Activated CD8-positive, alpha-beta memory T cell treated with anti-CD3 and anti-CD28 coated beads, Interleukin-2, amount 10 ng/mL, durations not matched to agents 7 days and 5 days (primary cell): ENCODE measurements around the gene PUS7L. TPM values are rescaled to one million over a fixed set of nuclear protein-coding genes. Genes with fewer than 3 reads are reported as not detected.
"Not testable (repeated sequence)": the region's sequence is repeated elsewhere in the genome, so short reads cannot be mapped to it uniquely, and the experiment has no call there.

Experiments
- ATAC-seq: fragments of 150-1000 bp; cut with Tn5 transposase; one replicate; pipeline ENCODE4 v1.10.0; 2021; ENCODE audit warnings: moderate library complexity
- CTCF ChIA-PET: fragments of 350-600 bp; sonication (Branson Sonifier 250); formaldehyde crosslinking; loops from one replicate; lab custom pipeline; 2021; ENCODE audit warnings: antibody characterized with exemption; lab: Charles Lee
- DNase-seq: peaks from one replicate; pipeline ENCODE4 v3.0.0-alpha.2; 2020
- H3K27ac Mint-ChIP-seq: one replicate; pipeline ENCODE4 v1.8.0; 2021; ENCODE audit warnings: mild to moderate bottlenecking, mixed read lengths
- H3K27me3 Mint-ChIP-seq: one replicate; pipeline ENCODE4 v1.8.0; 2021; ENCODE audit warnings: mixed read lengths
- H3K36me3 Mint-ChIP-seq: one replicate; pipeline ENCODE4 v1.8.0; 2021; ENCODE audit warnings: mild to moderate bottlenecking, mixed read lengths
- H3K4me1 Mint-ChIP-seq: one replicate; pipeline ENCODE4 v1.8.0; 2021; ENCODE audit warnings: mixed read lengths
- H3K4me3 Mint-ChIP-seq: one replicate; pipeline ENCODE4 v1.8.0; 2021; ENCODE audit warnings: mild to moderate bottlenecking, moderate library complexity, mixed read lengths
- H3K9me3 Mint-ChIP-seq: one replicate; pipeline ENCODE4 v1.8.0; 2022; ENCODE audit warnings: low read depth, mixed read lengths
- total RNA-seq, 2 experiments: library from RNA; stranded (reverse); gene quantifications; one replicate each; pipeline ENCODE4 v1.2.3, GENCODE V29; 2021

Gene PUS7L
- total RNA-seq, 2 experiments from 2014 or later, result 16.0 to 23.5 TPM

DNA sequence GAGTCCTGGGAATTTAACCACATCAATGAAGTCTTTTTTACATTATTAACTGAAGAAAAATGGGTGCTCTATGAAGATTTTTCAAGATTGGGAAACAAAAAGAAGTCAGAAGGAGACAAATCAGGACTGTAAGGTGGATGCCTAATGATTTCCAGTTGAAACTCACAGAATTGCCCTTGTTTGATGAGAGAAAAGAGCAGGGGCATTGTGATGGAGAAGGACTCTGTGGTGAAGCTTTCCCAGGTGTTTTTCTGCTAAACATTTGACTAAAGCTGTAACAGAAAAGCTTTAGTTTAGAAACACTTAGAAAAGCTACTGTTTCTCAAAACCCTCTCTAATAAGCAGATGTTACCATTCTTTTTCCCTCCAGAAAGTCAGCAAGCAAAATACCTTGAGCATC lies 5.9 kb upstream of the PUS7L start:
- DNase-seq (no peak), ATAC-seq (no peak)
- CTCF ChIA-PET, result interaction anchor here (1.4 kb wide), 1 partner anchor 118 kb away, joined by 3 read pairs; no protein-coding TSS in a partner anchor
- no peak overlapping the region for H3K27ac Mint-ChIP-seq
- peaks cover 32% of the 10 kb centered on the region for H3K4me1 Mint-ChIP-seq
- H3K36me3 Mint-ChIP-seq, result peaks cover 42% of the 10 kb centered on the region
- no peaks in the 10 kb centered on the region for H3K9me3 Mint-ChIP-seq
- H3K4me3 Mint-ChIP-seq, result no peak overlapping the region
- no peaks in the 10 kb centered on the region for H3K27me3 Mint-ChIP-seq

DNA sequence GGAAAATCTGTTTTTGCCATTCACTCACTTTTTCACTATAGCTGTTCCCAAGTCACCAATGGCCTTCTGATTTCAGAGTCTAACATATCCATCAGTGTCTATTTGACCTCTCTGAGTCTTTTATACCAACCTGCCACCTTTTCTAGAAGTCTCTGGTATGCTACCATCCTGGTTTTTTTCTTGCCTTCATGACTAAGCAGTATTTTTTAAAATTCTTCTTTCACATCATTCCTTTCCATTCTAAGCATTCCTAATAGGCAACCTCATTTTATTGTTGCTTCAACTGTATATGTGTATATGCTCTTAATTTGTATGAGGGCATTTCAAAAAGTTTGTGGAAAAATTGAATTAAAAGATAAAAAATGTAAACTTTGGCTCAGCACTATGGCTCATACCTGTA lies 5.2 kb upstream of the PUS7L start:
- Mint-ChIP-seq H3K4me3 (no peak overlapping the region), H3K27me3 (no peaks in the 10 kb centered on the region), H3K36me3 (peaks cover 39% of the 10 kb centered on the region), H3K27ac (no peak overlapping the region), H3K4me1 (peaks cover 33% of the 10 kb centered on the region), H3K9me3 (no peaks in the 10 kb centered on the region)
- DNase-seq (no peak), ATAC-seq (no peak)
- CTCF ChIA-PET, result interaction anchor here (1.3 to 1.5 kb wide), 3 partner anchors 8 to 119 kb away, joined by 3 read pairs; no protein-coding TSS in a partner anchor

DNA sequence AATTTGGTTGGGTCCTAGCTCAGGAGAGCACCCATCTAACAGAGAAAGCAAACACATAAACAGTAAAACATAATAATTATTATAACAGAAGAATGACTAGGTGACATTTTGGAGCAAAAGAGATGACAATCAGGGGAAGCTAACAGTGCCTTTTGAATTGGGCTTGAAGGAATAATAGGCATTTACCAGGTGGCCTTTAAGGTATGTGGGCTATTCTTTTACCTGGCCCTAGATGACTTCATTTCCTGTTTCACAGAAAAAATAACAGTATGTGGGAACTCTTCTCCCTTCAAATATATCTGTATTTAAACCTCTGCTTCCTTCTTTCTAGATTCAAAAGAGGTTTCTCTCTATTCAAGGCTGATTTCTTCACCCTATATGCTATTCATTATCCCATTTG lies 4.0 kb upstream of the PUS7L start:
- no peak overlapping the region for H3K4me3 Mint-ChIP-seq

GRCh38 chr12:43761500-43761899 lies 2.9 kb upstream of the PUS7L start:
- H3K9me3 Mint-ChIP-seq, result no peaks in the 10 kb centered on the region
- H3K27ac Mint-ChIP-seq, result peak overlapping the region; percentile 65
- H3K4me1 Mint-ChIP-seq, result peaks cover 48% of the 10 kb centered on the region
- no peaks in the 10 kb centered on the region for H3K27me3 Mint-ChIP-seq
- CTCF ChIA-PET, result interaction anchor here (0.8 kb wide), 1 partner anchor 121 kb away, joined by 3 read pairs; no protein-coding TSS in a partner anchor
- ATAC-seq (no peak), DNase-seq (no peak)
- H3K4me3 Mint-ChIP-seq, result peak overlapping the region; percentile 57
- peaks cover 31% of the 10 kb centered on the region for H3K36me3 Mint-ChIP-seq

More for the DNA sequence above, 4.0 kb upstream of the PUS7L start:
- CTCF ChIA-PET, result interaction anchor here (0.6 to 1.5 kb wide), 4 partner anchors 9 to 117 kb away, joined by 3 to 4 read pairs (median 3); partner anchors contain the start of gene TWF1
- ATAC-seq (no peak), DNase-seq (no peak)
- Mint-ChIP-seq H3K27me3 (no peaks in the 10 kb centered on the region), H3K9me3 (no peaks in the 10 kb centered on the region), H3K4me1 (peaks cover 41% of the 10 kb centered on the region), H3K27ac (peak overlapping the region; percentile 11), H3K36me3 (peaks cover 30% of the 10 kb centered on the region)

DNA sequence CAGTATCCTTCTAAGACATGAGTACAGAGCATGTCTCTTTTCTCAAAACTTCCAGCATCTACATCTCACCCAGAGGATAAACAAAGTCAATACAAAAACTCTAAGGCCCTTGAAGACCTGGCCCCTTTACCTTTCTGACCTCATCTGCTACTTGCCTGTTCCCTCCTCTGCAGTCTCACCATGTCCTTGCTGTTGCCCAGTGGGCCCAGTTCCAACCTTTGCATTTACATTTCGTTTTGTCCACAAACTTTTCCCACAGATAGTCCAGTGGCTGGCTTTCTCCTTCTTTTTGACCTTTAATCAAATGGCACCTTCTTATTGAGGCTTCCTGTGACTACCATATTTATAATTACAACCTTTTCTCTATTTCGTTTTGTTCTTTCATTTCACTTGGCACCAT lies 1.8 kb upstream of the PUS7L start:
- H3K36me3 Mint-ChIP-seq, result peaks cover 37% of the 10 kb centered on the region
- H3K27ac Mint-ChIP-seq, result peak overlapping the region; percentile 99
- H3K4me1 Mint-ChIP-seq, result peaks cover 55% of the 10 kb centered on the region
- peak overlapping the region; percentile 80 for H3K4me3 Mint-ChIP-seq
- no peak for ATAC-seq
- H3K9me3 Mint-ChIP-seq, result no peaks in the 10 kb centered on the region
- no peaks in the 10 kb centered on the region for H3K27me3 Mint-ChIP-seq
- no peak for DNase-seq
- CTCF ChIA-PET, result interaction anchor here (2.0 kb wide), 1 partner anchor 122 kb away, joined by 7 read pairs; no protein-coding TSS in a partner anchor

DNA sequence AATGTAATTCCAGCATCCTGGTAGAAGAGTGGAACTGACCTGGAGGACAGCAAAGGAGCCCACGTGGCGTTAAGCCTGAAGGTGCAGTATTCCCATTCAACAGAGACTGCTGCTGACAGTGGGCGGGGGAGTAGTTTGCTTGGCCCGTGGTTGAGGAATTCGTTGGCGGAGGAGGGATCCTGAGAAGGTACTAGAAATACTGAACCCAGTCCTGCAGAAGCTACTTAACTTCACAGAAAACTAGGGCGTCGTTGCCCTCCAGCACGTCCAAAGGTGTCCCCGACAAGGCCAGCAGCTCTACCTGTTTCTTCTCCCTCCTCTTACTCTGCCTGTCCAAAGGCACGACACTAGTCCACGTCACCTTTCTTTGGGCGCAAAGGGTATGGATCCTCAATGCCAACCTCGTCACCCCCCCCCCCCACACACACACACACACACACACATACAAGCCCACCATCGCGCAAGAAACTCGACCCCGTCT lies 303 bp downstream of the PUS7L start:
- Mint-ChIP-seq H3K4me3 (peak overlapping the region; percentile 80), H3K9me3 (no peaks in the 10 kb centered on the region), H3K27ac (peak overlapping the region; percentile 99), H3K36me3 (peaks cover 38% of the 10 kb centered on the region), H3K27me3 (no peaks in the 10 kb centered on the region), H3K4me1 (peaks cover 58% of the 10 kb centered on the region)
- DNase-seq (no peak), ATAC-seq (peak; percentile 8)
- CTCF ChIA-PET, result interaction anchor here (1.1 to 1.7 kb wide), 3 partner anchors 14 to 1433 kb away, joined by 3 to 9 read pairs (median 7); partner anchors contain the start of gene TWF1

DNA sequence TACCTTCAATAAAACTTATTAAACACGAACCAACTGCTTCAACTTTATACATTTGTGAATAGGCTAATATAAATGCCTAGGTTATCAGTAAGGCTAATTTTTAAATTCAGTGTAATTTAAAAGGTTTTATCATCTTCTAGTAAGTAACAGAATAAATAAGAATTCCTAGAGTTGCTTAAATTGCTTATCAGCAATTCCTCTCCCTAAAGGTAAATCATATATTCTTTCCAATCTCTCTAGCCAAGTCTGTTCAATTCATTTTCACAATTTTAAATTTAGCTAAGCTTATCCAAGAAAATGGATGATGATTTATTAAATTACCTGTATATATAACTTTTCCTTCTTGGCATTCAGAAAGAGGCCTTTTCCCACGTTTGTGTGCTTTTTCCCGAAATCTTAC lies 4.6 kb downstream of the PUS7L start:
- Mint-ChIP-seq H3K4me3 (no peak overlapping the region), H3K36me3 (peaks cover 49% of the 10 kb centered on the region), H3K27ac (no peak overlapping the region), H3K4me1 (peaks cover 37% of the 10 kb centered on the region), H3K9me3 (no peaks in the 10 kb centered on the region), H3K27me3 (no peaks in the 10 kb centered on the region)
- CTCF ChIA-PET, result interaction anchor here (1.6 kb wide), 1 partner anchor 53 kb away, joined by 5 read pairs; the partner anchor contains the start of gene TWF1
- ATAC-seq, result no peak
- no peak for DNase-seq

DNA sequence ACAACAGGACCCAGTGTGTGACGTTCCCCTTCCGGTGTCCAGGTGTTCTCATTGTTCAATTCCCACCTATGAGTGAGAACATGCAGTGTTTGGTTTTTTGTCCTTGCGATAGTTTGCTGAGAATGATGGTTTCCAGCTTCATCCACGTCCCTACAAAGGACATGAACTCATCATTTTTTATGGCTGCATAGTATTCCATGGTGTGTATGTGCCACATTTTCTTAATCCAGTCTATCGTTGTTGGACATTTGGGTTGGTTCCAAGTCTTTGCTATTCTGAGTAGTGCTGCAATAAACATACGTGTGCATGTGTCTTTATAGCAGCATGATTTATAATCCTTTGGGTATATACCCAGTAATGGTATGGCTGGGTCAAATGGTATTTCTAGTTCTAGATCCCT lies 7.2 kb downstream of the PUS7L start:
- H3K9me3 Mint-ChIP-seq, H3K4me3 Mint-ChIP-seq, ATAC-seq, CTCF ChIA-PET, H3K27me3 Mint-ChIP-seq, DNase-seq, H3K27ac Mint-ChIP-seq: not testable (repeated sequence)
- H3K36me3 Mint-ChIP-seq, result peaks cover 50% of the 10 kb centered on the region
- peaks cover 21% of the 10 kb centered on the region for H3K4me1 Mint-ChIP-seq

- Mint-ChIP-seq H3K36me3 (peaks cover 50% of the 10 kb centered on the region), H3K4me3 (no peak overlapping the region), H3K27ac (no peak overlapping the region), H3K27me3 (no peaks in the 10 kb centered on the region), H3K4me1 (peaks cover 18% of the 10 kb centered on the region), H3K9me3 (no peaks in the 10 kb centered on the region)
- DNase-seq, result no peak
- ATAC-seq, result no peak
- CTCF ChIA-PET, result no interaction called here
These were observed 7.8 kb downstream of the PUS7L start for GRCh38 chr12:43750814-43751213.

- Mint-ChIP-seq H3K4me3 (no peak overlapping the region), H3K27ac (no peak overlapping the region)
- CTCF ChIA-PET, result no interaction called here
These were observed 9.6 kb downstream of the PUS7L start for GRCh38 chr12:43749016-43749415.

DNA sequence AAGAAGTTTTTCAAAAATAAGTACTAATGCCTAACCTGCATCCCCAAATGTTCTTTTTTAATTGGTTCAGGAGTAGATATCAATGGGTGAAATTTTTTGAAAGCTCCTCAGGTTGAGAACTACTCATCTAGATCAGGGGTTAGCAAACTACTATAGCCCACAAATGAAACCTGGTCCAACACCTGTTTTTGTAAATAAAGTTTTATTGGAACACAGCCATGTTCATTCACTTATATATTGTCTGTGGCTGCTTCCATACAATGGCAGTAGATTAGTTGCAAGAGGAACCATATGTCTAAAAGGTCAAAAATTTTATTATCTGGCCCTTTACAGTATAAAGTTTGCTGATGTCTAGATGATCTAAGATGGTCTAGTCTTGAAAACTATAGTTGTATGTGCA lies 13.8 kb downstream of the PUS7L start:
- Mint-ChIP-seq H3K4me3 (no peak overlapping the region), H3K36me3 (peaks cover 48% of the 10 kb centered on the region), H3K9me3 (no peaks in the 10 kb centered on the region), H3K27me3 (no peaks in the 10 kb centered on the region), H3K4me1 (peaks cover 3% of the 10 kb centered on the region), H3K27ac (no peak overlapping the region)
- ATAC-seq (no peak), DNase-seq (no peak)
- CTCF ChIA-PET, result no interaction called here

More at GRCh38 chr12:43749016-43749415, 9.6 kb downstream of the PUS7L start:
- peaks cover 13% of the 10 kb centered on the region for H3K4me1 Mint-ChIP-seq
- no peaks in the 10 kb centered on the region for H3K9me3 Mint-ChIP-seq
- H3K36me3 Mint-ChIP-seq, result peaks cover 54% of the 10 kb centered on the region
- no peak for ATAC-seq
- no peak for DNase-seq
- H3K27me3 Mint-ChIP-seq, result no peaks in the 10 kb centered on the region

DNA sequence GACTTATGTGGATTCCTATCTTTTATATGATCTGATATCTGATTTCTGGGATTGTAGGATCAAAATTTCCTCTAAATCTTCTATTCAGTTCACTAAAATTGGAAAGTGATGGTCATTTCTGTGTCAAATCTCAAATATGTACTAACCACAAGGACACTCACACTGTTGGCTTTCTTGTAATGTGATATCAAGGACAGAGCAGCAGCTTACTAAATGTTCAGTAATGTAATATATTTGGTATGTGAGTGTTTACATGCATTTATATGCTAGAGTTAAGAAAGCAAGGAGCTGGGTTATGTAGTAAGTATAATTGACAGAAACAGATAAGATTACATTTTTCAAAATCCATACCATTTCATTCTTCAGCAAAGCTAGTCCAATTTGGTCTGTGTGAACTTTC lies 16.5 kb downstream of the PUS7L start:
- no peak for ATAC-seq
- H3K9me3 Mint-ChIP-seq, result no peaks in the 10 kb centered on the region
- no peak overlapping the region for H3K27ac Mint-ChIP-seq
- H3K36me3 Mint-ChIP-seq, result peaks cover 52% of the 10 kb centered on the region
- H3K27me3 Mint-ChIP-seq, result no peaks in the 10 kb centered on the region
- H3K4me3 Mint-ChIP-seq, result no peak overlapping the region
- no peak for DNase-seq
- CTCF ChIA-PET, result no interaction called here
- peaks cover 3% of the 10 kb centered on the region for H3K4me1 Mint-ChIP-seq

DNA sequence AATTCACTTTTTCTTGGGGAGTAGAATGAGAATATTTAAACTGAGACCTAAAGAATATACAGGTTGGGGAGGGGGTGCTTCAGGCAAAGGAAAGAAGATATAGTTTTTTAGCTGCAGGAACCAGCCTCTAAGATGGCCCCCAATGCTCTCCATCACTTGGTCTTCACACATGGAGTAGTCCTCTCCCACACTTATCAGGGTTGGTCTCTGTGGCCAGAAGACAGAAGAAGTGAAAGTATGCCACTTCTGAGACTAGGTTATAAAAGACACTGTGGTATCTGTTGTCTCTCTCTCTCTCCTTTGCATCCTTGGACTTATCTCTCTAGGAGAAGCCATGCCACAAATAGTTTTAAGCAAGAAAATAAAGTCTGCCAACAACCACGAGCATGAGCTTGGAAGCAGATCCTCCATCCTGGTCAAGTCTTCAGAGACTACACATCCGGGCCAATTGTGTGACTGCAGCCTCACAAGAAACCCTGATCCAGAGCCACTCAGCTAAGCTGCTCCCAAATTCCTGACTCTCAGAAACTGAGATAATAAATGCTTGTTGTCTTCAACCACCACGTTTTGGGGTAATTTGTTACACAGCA lies 18.0 kb downstream of the PUS7L start:
- no peaks in the 10 kb centered on the region for H3K27me3 Mint-ChIP-seq
- peaks cover 3% of the 10 kb centered on the region for H3K4me1 Mint-ChIP-seq
- no peak for DNase-seq
- ATAC-seq, result no peak
- H3K36me3 Mint-ChIP-seq, result peaks cover 52% of the 10 kb centered on the region
- no peak overlapping the region for H3K27ac Mint-ChIP-seq
- H3K9me3 Mint-ChIP-seq, result no peaks in the 10 kb centered on the region
- no peak overlapping the region for H3K4me3 Mint-ChIP-seq
- CTCF ChIA-PET, result no interaction called here

DNA sequence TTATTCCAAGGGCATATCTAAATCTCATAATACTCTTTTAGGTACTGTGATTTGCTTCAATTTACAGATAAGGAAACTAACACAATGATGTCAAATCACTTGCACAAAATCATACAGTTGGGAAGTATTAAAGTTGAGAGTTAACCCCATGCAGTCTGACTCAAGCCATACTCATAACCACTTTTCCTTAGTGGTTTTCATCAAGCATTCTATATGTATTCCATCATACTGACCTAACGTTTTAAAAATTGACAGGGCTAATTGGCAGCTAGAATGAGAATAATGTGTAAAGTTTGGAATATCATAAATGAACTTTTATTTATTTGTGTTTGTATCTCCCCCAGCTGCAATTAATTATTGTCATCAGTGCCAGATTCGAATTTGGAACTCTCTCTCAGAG lies 20.9 kb downstream of the PUS7L start:
- Mint-ChIP-seq H3K36me3 (peaks cover 31% of the 10 kb centered on the region), H3K4me1 (peaks cover 3% of the 10 kb centered on the region), H3K27me3 (no peaks in the 10 kb centered on the region), H3K4me3 (no peak overlapping the region), H3K27ac (no peak overlapping the region), H3K9me3 (no peaks in the 10 kb centered on the region)
- CTCF ChIA-PET, result no interaction called here
- DNase-seq, result no peak
- no peak for ATAC-seq
